CD4-positive, alpha-beta T cell treated with Interleukin-12 subunit alpha and Interleukin-12 subunit beta, for 1 hour (primary cell): ENCODE measurements around the gene COIL.
"Not testable (repeated sequence)": the region's sequence is repeated elsewhere in the genome, so short reads cannot be mapped to it uniquely, and the experiment has no call there.

Experiments
- DNase-seq: peaks from one replicate; pipeline ENCODE4 v3.0.0-alpha.2; 2020

The COIL gene, protein sequence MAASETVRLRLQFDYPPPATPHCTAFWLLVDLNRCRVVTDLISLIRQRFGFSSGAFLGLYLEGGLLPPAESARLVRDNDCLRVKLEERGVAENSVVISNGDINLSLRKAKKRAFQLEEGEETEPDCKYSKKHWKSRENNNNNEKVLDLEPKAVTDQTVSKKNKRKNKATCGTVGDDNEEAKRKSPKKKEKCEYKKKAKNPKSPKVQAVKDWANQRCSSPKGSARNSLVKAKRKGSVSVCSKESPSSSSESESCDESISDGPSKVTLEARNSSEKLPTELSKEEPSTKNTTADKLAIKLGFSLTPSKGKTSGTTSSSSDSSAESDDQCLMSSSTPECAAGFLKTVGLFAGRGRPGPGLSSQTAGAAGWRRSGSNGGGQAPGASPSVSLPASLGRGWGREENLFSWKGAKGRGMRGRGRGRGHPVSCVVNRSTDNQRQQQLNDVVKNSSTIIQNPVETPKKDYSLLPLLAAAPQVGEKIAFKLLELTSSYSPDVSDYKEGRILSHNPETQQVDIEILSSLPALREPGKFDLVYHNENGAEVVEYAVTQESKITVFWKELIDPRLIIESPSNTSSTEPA

DNA sequence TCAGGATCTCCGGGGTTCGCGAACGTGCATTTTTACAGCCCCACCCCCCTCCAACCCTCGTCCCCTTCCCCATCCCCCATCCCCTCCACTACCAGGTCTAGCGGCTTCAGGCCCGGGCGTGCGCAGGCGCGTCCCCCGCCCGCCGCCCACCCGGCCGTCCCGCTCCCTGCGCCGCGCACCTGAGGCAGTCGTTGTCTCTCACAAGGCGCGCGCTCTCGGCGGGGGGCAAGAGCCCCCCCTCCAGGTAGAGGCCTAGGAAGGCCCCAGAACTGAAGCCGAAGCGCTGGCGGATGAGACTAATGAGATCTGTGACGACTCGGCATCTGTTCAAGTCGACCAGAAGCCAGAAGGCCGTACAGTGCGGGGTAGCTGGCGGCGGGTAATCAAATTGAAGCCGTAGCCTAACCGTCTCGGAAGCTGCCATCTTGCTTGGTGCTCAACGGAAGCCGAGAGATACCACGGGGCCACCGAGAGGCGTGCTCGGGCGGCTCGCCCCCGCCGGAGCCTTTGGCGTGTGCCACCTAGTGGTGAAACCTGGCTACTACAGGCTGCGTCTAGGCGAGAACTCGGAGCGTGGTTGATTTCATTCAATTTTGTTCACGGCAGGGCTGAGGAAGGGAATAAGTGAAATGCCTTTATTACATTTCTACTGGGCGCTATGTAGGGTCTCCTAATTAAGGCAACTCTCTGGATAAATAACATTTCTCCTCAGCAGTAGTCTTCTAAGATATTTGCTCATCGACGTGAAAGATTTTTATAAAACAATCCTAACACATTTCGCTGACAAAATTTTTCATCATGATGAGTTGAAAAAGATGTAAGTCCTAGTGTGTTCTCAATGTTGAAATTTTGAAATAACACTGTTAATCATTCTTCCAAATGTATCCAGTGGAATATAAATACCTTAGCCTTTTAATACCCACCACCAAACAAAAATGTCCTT lies at the start of gene COIL:
TSS of gene COIL (minus strand) at position 455 of the 943 bp plus-strand sequence. CDS start at position 424, 31 bp downstream.
- DNase-seq: peak; percentile 93

DNA sequence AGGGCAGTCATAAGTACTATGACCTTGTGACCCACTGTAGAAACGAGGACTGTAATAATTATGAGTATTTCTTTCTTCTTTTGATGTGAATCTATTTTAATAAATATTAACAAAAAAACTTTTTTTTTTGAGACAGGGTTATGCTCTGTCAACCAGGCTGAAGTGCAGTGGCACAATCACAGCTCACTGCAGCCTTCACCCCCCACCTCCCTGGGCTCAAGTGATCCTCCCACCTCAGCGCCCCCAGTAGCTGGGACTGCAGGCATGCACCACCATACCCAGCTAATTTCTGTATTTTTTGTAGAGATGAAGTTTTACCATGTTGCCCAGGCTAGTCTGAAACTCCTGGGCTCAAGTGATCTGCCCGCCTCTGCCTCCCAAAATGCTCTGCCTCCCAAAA lies 49.6 kb upstream of the COIL start:
- DNase-seq: no peak

DNA sequence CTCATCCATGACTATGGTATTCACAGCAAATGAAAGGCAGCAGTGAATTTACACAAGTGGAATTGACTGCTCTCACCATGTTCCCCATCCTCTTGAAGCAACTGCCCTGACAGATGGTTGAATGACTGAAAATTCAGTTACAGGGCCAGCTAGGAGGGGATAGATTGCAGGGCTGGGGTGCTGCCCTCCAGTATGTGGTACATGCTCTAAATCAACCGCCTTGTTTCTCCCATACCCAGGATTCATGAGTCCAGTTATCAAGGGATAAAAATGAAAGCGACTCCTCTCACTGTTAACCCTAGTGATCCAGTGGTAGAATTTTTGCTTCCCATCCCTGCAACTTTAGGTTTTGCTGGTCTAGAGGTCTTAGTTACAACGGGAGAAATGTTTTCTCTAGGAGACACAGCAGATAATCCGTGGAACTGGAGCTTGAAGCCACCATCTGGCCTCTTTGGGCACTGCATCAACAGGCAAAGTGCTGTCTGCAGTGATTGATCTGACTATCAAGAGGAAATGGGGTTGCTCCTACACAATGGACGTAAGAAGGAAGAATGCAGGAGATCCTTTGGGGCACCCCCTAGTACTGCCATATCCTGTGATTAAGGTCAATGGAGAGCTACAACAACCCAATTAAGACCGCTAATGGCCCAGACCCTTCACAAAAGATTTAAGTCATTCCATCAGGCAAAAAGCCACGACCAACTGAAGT lies 49.0 kb upstream of the COIL start:
- DNase-seq: peak; percentile 52

DNA sequence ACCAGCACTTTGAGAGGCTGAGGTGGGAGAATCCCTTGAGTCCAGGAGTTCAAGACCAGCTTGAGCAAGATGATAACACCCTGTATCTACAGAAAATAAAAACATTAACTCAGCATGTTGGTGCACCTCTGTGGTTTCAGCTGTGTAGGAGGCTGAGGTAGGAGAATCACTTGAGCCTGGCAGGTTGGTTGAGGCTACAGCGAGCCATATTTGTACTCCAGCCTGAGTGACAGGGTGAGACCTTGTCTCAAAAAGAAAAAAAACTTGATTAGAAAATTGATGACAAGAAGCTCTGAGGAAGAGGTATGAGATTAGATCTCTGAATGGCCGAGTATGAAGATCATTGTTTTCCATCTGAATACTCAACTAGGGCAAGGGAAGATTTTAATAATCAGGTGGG lies 48.1 kb upstream of the COIL start:
- no peak for DNase-seq

DNA sequence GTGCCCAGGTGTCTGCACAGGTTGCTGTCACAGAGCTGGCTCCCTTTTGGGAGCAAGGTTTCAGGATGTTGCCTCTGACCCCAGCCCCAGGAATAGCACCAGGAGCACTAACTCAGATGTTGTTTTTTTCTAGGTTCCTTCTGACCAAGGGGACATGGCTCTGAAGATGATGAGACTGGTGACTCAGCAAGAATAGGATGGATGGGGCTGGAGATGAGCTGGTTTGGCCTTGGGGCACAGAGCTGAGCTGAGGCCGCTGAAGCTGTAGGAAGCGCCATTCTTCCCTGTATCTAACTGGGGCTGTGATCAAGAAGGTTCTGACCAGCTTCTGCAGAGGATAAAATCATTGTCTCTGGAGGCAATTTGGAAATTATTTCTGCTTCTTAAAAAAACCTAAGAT lies 45.2 kb upstream of the COIL start:
- DNase-seq: no peak

DNA sequence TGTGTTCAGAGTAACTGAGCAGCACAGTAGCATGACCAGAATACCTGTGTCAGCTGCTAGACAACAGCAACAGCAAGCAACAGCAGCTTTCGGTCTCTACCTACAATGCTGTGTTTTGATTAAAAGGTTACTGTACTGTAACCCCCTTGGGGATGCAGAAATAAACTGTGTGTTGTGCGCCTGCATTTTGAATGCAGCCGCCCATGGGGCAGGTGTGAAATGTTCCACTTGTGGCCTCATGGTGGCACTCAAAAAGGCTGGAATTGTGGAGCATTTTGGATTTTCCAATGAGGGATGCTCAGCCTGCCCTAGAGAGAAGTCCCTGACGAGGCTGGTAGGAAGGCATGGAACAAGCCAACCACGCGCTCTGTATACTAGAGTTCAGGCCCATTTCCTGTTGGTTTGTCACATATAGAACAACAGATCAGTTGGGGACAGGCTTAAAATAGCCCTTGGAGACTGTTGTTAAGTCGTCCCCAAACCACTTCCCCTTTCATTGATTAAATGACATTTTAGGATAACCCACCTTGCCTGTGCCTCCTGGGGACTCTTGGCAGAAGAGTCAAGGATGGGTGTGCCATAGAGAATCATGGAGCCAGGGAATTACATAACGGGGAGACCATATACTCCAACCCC lies 44.2 kb upstream of the COIL start:
- no peak for DNase-seq

DNA sequence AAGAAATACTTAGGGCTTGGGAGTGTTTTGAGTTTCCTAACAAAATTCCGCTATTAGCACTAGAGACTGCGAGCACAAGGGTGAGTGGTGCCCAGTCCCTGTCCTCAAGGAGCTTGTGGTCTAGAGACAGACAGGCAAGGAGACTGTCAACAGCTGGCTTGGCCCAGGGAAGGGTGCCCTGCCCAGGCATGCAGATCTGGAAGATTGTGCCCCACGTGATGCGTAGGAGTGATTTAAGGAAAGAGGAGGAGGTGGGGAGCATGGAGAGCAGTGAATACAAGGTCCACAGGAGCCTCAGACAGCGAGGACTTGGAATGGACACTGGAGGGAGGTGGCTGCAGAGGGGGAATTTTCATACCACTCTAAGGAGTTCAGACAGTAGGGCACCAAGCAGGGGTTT lies 42.1 kb upstream of the COIL start:
- DNase-seq: no peak

DNA sequence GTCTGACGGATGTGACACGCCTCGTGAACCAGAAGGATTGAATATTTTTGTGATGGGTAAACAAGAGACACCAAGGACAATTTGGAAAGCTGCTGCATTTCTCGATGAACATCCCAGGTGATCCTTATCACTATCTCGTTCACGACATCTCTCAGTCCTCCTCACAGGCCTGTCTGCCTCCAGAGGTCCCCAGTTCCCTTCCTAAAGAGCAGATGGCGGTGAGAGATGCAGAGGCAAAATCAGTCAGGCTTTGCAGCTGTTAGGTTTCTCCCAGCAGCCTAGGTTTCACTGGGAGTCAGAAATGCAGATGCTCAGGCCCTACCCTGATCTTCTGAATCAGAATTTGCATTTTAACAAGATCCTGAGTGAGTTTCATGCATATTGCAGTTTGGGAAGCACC lies 40.7 kb upstream of the COIL start:
- DNase-seq: no peak

DNA sequence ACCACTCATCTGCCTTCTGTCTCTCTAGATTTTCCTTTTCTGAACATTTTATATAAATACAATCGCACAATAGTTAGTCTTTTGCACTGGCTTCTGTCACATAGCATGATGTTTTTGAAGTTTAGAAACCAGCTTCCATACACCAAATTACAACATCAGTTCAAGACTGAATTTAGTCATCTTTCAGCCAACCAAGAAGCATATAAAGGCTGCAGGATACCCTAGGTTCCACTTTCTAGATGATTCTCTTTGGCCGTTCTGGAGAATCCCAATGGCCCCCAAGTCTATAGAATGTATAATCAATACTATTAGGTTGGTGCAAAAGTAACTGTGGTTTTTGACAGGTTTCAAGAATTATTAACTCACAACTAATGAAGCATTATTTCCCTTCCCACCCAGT lies 36.5 kb upstream of the COIL start:
- no peak for DNase-seq

DNA sequence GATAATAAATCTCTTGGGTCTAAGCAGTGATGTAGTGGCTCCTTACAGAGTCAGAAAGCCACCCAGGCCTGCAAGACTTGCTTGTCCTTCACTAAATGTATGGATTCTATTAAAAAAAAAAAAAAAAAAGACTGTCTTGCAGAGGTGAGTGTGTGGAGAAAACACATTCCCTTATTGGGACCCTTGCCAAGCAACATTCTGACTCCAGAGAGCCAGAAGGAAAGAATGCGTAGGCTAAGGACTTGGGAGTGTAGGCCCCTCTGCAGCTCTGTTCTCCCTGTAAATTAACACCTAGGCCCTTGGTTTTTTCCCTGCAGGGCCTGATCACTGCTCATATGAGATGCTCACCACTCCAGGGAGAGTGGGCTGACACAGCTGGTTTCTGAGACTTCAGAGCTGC lies 34.9 kb upstream of the COIL start:
- no peak for DNase-seq

DNA sequence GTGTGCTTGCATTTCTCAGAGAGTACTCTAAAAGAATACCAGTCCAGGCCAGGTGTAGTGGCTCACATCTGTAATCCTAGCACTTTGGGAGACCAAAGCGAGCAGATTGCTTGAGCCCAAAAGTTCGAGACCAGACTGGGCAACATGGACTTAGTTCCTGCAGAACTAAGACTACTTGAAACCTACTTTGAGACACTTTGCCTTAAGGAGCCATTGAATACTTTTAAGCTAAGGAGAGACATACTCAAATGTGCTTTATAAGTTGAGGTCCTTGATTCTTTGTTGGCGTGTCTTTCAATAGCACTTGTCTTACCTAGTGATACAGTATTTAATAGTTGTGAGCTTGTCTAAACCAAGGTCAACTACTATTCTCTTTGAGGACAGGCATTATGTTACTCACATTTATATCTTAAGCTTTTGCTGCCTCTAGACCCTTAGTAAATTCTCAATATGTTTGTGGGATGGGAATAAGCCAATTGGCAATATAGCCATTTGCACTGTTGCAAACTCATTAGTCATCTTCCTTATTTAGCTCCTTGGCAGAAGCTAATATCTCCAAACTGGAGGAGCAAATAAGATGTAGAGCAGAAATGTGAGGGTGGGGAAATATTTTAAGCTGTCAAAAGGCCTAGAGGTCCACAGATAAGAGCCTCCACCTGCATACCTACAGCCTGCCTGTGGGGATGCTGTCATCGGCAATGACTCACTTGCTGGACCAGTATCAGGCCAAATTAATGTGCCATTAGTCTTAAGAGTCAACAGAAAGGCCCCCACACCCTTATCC lies 33.4 kb upstream of the COIL start:
- no peak for DNase-seq

DNA sequence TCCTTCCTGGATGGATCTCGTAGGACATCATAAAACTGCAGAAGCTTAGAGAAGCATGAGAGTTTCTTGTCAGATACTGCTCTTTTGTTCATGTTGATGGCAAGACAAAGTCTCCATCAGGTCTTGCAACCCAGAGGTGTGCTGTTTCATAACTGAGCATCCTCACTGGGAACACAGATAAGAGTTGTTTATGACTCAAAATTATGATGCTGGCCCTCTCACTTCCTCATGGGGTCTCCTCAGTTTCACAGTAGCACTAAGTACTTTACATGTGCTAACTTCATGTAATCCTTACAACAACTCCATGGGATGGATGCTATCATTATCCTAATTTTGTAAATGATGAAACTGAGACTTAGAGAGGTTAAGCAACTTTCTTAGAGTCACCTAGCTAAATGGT lies 31.5 kb upstream of the COIL start:
- DNase-seq: no peak

DNA sequence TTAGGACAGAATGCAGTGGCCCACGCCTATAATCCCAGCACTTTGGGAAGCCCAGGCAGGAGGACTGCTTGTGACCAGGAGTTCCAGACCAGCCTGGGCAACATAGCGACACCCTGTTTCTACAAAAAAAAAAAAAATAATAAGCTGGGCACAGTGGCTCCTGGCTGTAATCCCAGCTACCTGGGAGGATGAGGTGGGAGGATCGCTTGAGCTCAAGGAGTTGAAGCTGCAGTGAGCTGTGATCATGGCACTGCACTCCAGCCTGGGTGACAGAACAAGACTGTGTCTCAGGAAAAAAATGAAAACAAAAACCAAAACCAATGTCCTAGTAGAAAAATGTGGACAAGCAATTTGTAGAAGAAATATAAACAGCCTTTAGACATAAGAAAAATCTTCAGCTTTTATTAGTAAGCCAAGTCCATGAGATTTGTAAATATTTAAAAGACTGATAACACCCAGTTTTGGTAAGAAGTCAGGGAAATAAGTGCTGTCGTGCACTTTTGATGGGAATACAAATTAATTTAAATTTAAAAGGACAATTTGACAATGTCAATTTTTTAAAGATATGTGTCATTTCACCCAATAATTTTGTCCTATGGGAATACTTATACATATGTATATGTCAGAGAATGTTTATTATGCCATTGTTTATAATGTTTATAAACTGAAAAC lies 28.2 kb upstream of the COIL start:
- DNase-seq: no peak

DNA sequence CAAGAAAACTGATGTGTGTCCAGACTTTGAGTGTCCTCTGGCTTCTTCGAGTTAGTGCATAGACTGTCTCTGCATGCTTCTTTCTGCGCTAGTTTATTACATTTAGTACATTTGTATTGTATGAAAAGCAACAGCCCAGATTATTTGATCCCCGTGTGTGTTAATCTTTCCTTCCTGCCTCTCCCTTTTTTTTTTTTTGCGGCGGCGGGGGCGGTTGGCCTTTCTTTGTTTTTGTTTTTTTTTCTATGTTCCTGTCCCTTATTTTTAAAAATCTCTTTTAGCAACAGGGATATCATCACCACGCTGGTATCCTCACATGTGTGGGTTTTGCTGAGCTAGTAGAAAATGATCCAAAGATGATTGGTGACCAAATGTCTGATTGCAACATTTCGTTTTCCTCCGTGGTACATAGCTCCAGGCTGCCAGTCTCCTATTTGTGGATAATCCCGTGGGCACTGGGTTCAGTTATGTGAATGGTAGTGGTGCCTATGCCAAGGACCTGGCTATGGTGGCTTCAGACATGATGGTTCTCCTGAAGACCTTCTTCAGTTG lies 26.5 kb upstream of the COIL start:
- DNase-seq: no peak

DNA sequence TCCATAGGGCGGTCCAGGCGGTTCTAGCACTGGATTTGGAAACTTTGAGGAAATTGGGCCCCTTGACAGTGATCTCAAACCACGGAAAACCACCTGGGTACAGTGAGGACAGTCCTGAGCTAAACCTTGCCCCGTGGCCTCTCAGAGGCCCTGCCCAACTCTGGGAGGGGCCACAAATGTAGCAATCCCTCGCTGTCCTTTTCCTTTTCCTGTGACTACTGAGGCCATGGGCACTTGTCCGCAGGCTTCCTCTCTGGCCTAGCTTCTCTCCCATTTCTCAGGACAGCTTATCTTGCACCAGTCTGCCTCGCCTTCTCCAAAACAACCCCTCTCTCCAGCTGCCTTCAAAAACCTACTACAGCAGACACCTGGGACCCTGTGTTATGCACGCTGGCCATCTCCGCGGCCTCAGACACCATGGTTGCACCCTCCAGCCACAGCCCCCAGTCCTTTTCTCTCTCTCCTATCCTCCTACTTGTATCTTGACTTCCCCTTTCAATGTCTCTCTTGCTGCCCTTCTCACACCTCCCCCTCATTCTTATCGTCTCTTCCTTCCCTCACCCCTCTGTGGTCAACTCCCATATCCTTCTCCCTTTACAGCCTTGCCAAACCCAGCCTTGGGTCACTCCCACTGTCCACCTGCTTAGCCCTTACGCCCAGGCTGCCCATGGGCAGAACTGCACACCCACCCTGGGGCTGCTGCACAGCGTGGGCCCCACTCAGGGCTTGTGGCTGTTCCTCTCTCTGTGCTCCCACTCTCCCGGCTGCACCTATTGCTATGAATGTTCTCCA lies 24.7 kb upstream of the COIL start:
- no peak for DNase-seq

DNA sequence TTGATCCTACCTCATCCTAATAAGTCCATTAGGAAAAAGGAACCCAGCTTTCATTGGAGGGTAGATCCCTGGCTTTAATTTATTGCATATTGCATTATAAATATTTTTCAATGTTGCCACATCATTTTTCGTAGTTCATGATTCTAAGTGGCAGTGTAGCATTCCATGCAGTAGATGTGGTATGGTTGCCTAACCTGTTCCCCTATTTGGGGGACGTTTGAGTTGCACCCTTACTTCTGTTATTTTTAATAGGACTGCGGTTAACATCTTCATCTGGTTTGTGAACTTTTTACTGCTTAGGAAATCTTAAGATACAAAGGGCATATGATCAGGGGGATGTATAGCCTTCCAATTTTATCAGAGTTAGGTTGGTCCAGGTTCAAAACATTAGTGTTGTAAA lies 22.5 kb upstream of the COIL start:
- no peak for DNase-seq

DNA sequence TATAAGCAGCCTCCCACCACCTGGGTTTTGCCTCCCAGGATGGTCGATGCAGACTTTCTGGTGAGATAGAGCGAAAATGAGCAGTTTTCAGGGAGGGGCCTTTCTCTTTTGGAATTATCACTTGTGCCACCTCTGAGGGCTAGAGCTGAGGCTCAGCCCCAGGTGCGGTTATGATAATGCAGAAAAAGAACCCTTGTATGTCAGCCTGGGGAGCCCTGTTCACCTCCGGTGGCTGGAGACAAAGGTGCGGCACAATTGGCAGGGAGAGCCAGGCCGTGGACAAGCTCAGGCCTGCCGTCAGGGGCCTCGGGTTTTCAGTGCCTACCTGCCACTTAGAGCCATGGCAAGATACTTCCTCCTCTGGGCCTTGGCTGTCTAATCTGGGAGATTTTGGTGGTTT lies 21.5 kb upstream of the COIL start:
- no peak for DNase-seq

DNA sequence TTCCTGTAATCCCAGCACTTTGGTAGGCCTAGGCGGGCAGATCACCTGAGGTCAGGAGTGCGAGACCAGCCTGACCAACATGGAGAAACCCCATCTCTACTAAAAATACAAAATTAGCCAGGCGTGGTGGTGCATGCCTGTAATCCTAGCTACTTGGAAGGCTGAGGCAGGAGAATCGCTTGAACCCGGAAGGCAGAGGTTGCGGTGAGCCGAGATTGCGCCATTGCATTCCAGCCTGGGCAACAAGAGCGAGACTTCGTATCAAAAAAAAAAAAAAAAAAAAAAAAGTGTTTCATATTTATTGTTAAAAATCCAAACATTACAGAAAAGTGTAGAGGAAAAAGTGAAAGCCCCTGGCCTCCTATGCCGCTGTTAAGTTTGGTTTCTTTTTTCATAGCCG lies 19.7 kb upstream of the COIL start:
- not testable (repeated sequence) for DNase-seq

DNA sequence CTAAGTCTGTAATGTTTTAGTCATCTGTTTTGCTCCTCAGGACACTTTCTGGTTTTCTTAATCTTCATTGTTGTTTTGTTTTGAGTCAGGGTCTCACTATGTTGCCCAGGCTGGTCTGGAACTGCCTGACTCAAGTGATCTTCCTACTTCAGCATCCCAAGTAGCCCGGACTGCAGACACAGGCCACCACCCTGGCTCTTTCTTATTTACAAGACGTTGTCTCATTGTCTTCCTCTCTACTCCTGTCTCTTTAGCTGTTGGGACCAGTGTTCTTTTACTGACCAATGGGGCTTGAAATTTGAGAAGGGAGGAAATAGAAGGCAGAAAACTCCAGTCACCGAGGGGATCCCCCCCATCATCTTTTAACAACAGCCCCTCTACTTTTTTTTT lies 18.2 kb upstream of the COIL start:
- no peak for DNase-seq
